Superior temporal gyrus (tissue), 1 donor: ENCODE measurements around the gene SEMA4F.

Source experiments
- DNase-seq: peaks from one replicate; pipeline ENCODE4 v3.0.0-alpha.2; 2016; ENCODE audit errors: extremely low spot score

The SEMA4F gene

DNA sequence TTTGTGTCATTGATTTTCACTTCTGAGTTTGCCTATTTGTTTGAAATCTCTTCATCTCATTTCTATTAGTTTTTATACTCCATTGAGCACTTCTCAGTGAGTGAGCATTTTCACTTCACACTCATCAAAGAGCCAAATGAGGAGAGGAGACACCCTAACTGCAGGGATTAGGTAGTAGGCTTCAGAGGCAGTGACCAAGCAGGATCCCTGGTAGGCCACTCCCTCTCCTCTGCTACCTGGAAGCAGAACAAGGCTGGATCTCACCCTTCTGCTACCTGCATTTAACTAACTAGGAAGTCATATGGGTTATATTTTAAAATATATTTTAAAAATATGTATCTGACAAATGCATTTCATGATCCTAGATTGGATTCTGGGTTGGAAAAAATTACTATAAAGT, 52.7 kb downstream of the SEMA4F start:
- DNase-seq: no peak

DNA sequence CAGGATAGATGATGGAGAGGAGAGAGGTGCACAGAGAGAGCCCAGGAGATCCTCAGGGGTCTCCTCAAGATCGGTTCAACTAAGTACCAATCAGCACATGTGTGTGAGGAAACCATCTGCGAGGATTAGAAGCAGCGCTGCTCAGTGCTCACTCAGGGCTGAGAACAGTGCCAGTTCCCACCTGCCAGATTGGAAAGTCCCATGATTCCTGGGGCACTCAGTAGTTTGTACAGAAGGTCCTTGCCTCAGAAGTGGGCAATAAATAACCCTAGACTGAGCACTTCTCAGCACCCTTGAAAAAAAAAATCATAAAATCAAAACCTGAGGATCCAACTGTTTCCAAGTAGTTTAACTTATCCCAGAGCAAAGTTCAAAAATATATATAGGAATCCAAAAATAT, 53.8 kb downstream of the SEMA4F start:
- DNase-seq: no peak

DNA sequence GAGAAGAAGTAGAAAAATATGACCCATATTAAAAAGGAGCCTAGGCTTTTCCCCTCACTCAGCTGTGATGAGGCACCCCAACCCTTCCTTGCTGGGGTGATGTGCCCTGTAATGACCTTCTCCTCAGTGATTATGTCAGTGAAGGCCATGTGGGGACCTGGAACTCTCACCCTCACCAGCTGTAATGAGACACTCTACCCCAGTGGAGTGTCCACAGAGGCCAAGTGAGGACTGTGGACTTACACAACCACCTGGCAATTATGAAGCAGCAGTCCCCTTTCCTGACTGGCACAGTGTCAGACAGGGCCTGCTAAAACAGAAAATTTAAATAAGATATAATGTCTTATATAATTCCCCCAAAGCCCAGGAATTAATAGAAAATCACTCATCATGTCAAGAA, 54.2 kb downstream of the SEMA4F start:
- DNase-seq: no peak

DNA sequence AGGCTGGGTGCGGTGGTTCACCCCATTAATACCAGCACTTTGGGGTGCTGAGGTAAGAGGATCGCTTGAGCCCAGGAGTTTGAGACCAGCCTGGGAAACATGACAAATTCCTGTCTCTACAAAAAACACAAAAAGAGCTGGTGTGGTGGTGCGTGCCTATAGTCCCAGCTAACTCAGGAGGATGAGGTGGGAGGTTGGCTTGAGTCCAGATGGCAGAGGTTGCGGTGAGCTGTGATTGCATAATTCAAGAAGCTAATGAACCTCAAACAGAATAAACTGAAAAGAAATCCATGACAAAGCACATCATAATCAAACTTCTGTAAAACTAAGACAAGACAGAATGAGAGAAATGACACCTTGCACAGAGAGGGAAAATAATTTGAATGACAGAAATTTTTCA, 54.8 kb downstream of the SEMA4F start:
- no peak for DNase-seq

DNA sequence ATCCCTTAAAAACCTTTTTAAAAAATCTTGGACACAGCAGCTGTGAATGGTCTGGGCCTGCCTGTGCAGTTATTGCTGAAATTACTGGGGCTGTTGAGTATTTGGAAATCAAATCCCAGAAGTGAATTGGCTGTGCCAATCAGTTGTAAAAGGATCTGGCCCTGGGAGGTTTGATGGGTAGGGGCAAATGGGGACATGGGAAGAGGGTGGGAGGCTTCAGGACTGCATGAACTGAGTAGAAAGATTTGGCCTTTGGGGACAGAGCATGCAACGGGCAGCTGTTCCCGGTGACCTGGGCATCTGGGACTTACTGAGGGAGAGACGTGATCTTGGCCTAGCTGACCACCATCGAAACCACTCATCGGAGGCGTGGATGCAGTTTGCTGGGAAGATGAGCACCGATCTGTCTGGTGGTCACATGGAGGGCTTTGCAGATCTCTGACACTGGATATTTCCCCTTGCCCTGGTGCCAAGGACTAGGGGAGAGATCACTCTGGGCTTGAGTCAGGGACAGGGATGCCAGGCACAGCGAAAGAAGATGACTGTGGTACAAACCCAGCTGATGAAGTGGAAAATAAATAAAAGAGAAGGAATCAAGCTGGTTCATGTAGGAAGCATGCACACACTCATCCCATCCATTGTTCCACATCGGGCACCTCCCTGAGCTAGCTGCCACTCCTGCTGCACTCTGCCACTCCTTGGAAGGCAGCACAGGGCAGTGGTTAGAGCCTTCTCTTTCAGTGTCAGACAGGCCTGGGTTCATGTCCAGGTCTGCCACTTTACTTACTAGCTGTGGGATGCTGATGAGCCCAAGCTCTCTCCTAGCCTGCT, 58.4 kb downstream of the SEMA4F start:
- no peak for DNase-seq

DNA sequence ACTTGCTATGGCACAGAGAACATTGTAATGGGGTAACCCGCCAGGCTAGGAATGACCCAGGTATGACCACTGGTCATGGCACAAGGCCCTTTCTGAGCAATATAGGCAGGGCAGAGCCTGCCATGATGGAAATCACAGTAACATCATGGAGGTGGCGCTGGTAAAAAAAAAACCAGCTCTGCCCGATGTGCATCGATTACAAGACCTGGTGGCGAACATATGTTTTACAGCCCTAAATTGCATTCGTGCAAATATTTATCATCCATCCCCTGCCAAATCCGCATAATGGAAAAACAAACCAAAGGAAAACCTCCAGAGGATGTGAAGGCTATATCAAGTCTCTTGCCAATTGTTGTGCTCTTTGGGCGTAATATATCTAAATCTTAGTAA, 60.6 kb downstream of the SEMA4F start:
- DNase-seq: no peak

DNA sequence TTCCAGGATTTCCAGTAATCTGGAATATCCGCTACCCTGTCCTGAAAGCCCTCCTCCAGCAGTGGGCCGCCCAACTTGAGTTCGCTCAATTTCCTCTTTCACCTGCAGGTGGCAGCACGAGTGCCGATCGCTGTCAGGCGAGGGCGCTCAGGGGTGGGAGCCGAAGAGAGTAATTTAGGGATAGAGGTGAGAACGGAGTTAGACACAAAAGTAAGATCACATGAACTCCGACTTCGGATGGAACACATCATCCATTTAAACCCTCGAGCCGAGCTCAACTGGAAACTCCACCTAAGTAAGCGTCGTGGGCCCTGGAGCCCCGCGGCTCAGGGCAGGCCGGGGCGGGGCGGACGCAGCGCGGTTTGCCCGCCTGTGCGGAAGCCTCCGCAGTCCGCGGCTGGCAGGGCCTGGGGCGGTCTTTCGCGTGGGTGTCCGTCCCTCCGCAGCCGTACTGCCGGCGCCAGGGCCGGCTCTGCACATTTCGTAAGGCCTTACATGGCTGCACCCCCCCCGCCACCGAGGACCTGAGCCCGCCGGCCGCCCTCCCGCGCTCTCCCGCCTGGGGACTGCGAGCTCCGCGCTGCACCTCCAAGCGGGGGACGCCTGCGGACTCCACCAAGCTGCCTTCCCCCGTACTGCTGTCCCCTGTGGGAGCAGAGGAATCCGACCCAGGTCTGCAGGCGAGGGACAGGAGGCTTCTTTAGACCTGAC, 61.2 kb downstream of the SEMA4F start:
- DNase-seq: peak; percentile 89

DNA sequence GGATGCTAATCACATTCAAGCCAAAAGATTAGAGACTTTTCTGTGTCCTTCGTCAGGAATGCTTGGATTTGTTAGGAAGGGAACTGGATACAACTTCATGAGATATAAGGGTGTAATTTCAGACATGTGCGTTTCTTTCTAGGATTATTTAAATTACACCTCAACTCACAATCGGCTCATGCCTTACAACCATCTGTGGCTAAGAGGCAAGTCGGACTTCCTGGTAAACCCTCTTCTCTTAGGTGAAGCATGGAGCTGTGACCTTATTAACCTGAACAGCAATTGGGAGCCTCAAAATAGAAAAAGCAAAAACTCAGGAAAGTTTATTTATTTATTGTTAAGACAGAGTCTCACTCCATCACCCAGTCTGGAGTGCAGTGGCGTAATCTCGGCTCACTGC, 61.8 kb downstream of the SEMA4F start:
- DNase-seq: peak; percentile 10

DNA sequence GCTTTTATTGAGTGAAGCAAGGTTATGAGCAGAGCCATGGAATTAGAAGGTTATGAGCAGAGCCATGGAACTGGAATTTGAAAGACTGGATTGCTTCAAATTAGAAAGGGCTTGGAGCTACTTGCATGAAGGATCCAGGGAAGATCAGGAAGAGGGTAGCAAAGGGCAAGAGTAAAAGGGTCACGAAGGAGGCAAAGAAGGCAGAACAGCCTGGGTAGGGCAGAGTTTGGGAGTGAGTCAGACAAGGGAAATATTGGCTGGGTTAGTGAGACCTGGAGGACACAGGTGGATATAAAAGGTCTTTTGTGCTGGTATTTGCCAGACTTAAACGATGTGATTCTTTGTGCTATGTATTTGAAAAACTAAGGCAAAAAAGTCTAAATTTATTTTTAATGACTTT, 65.0 kb downstream of the SEMA4F start:
- no peak for DNase-seq

DNA sequence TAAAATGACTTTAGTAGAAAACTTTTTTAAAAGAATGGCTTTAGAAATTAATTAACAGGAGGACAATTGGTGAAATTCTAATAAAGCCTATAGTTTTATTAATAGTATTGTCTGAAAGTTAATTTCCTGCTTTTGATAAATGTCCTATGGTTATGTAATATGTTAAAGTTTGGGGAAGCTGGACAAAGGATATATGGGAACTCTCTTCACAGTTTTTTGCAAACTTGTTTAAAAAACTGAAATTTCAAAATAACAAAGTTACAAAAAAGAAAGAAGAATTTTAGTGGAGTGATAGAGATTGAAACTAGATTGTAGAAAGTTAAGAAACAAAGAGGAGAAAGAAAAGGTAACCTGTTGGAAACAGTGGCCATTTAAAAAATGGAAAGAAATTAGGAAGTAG, 67.3 kb downstream of the SEMA4F start:
- DNase-seq: no peak

DNA sequence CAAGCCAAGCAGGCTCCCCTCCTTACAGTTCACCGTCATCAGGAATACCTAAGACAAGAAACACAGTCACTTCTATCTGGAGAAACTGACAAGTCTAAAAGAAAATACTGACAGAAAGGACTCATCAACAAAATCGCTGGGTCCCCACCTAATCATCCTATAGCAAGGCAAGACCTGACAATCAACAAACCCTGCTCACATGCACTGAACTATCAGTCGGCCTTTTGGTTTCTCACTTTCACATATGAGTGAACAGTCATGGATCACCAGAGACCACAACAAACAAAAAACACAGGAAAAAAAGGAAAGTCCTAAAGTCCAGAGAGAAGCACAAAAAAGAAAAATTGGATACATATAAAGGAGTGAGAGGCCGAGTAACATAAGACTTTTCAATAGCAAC, 70.4 kb downstream of the SEMA4F start:
- DNase-seq: no peak

DNA sequence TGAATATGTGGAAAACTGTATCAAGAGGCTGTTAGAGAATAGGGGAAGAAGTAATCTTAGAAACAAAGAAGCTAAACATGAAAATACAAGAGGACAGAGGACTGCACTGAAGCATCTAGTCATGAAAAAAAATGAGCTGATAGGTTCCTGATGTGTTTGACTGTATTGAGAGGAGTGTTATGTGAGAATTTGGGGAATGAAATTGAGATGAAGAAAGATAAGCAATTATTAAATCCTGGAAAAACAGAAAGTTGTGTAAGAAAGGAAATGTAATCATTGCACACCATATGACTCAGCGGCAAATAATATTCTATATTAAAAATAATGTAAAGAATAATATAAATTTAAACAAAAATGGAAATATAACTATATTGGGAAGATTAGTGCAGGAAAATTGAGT, 71.2 kb downstream of the SEMA4F start:
- no peak for DNase-seq

DNA sequence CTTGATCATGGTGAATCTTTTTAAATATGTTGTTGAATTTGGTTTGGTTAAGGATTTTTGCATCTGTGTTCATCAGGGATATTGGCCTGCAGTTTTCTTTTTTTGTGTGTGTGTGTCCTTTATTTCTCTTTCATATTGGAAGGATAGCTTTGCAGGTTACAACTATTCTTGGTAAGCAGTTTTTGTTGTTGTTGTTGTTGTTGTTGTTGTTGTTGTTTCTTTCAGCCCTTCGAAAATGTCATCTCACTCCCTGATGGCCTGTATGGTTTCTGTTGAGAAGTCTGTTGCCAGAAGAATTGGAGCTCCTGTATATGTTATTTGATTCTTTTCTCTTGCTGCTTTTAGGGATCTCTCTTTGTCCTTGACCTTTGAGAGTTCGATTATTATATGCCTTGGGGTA, 74.8 kb downstream of the SEMA4F start:
- no peak for DNase-seq

DNA sequence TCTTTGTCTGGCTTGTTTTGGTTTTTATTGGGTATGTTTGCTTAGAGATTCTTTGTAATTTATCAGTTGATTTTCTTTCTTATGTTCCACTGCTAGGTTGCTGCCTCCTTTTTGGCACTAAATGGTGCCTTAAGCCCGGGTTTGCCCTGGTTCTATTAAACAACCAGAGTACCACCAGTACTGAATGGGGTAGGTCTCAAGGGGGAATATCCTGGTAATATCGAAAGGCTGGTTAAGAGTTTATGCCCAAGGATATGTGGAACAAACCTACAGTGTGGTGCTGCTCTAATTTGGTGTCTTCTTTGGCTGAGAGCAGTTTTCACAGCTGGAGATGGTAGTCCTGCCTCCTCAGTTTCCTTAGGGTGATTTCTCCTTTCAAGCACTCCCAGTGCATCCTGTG, 76.5 kb downstream of the SEMA4F start:
- no peak for DNase-seq
